Measurements from ENCODE around the gene KCND1.

DNA sequence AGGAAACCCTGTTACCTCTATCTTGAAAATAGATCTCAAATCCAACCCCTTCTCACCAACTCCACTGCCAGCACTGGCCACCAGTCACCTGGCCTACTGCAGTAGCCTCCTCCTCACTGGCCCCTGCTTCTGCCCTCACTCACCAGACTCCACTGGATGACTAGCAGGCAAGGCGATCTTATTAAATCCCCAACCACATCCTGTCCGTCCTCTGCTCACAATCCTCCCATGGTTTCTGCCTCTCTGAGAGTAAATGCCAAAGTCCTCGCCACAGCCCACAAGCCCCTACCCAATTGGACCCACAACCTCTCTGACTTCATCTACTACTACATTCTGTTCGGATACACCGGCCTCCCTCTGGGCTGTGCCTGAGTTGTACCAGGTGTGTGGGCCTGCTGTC lies 47.4 kb downstream of the KCND1 start:
- TF ChIP-seq EZH2 (IDR thresholded peaks at IDR 0.05) (no peak), POLR2AphosphoS5 (IDR thresholded peaks at IDR 0.05; ENCODE audit: borderline replicate concordance, low read depth, low read length) (no peak)
